Inferior parietal cortex (tissue), 1 donor: ENCODE measurements around the gene TMEM258.

Experiments
- DNase-seq: peaks from one replicate; pipeline ENCODE4 v3.0.0-alpha.2; 2016; ENCODE audit errors: extremely low spot score

TMEM258 gene

GRCh38 chr11:61792310-61793082 is at the start of gene TMEM258, which contains the start of gene FEN1:
Gene TMEM258 (minus strand): TSS chr11:61792599. CDS start chr11:61792558, 41 bp downstream.
Gene FEN1 (plus strand): TSS chr11:61792911. CDS start chr11:61795362, 2,451 bp downstream.
- peak; percentile 94 for DNase-seq

- DNase-seq = no peak
Observed at GRCh38 chr11:61841636-61842527, 49.5 kb upstream of the TMEM258 start.

- no peak for DNase-seq
Observed at GRCh38 chr11:61840371-61840770, 48.0 kb upstream of the TMEM258 start.

GRCh38 chr11:61839742-61840141 is 47.3 kb upstream of the TMEM258 start:
- DNase-seq = no peak

GRCh38 chr11:61838921-61839320 is 46.5 kb upstream of the TMEM258 start:
- DNase-seq = no peak

GRCh38 chr11:61838501-61838900 is 46.1 kb upstream of the TMEM258 start:
- DNase-seq = no peak

- no peak for DNase-seq
Observed at GRCh38 chr11:61837411-61838005, 45.1 kb upstream of the TMEM258 start.

GRCh38 chr11:61836193-61836592 is 43.8 kb upstream of the TMEM258 start:
- DNase-seq = no peak

GRCh38 chr11:61834278-61835048 is 42.1 kb upstream of the TMEM258 start:
- peak; percentile 60 for DNase-seq

- DNase-seq = no peak
Observed at GRCh38 chr11:61833926-61834277, 41.5 kb upstream of the TMEM258 start.

- DNase-seq = no peak
Observed at GRCh38 chr11:61833471-61833870, 41.1 kb upstream of the TMEM258 start.

GRCh38 chr11:61832754-61833153 is 40.4 kb upstream of the TMEM258 start:
- DNase-seq = no peak

- DNase-seq = no peak
Observed at GRCh38 chr11:61832207-61832606, 39.8 kb upstream of the TMEM258 start.

GRCh38 chr11:61830237-61831105 is 38.1 kb upstream of the TMEM258 start:
- DNase-seq = no peak

GRCh38 chr11:61829806-61830205 is 37.4 kb upstream of the TMEM258 start:
- DNase-seq = no peak

- DNase-seq = peak; percentile 32
Observed at GRCh38 chr11:61828629-61829407, 36.4 kb upstream of the TMEM258 start.

- DNase-seq = no peak
Observed at GRCh38 chr11:61828379-61828628, 35.9 kb upstream of the TMEM258 start.

GRCh38 chr11:61827571-61828378 is 35.4 kb upstream of the TMEM258 start, which contains the start of gene FADS2:
Gene FADS2 (plus strand): TSS chr11:61828300. CDS start chr11:61828391, 91 bp downstream.
- DNase-seq = peak; percentile 84

GRCh38 chr11:61826930-61827570 is 34.7 kb upstream of the TMEM258 start:
- DNase-seq = peak; percentile 34
